DOHH2 (cell line): Measurements from ENCODE around the gene SLC1A2.

Experiments used
- EZH2phosphoT487 ChIP-seq: fragments of 200-600 bp; sonication (generic); IDR thresholded peaks from 2 replicates; pipeline ENCODE4 v1.6.1; 2017; ENCODE audit warnings: borderline replicate concordance, mild to moderate bottlenecking, antibody characterized with exemption, low read length, moderate library complexity, mixed read lengths
- TF ChIP-seq, protein P1 (sequence below): fragments of 200-600 bp; sonication (generic); IDR thresholded peaks from one replicate; pipeline ENCODE4 v1.5.1; 2014; ENCODE audit warnings: antibody characterized with exemption, mild to moderate bottlenecking, low read depth, low read length; ENCODE audit not compliant: poor library complexity, severe bottlenecking

DNA sequence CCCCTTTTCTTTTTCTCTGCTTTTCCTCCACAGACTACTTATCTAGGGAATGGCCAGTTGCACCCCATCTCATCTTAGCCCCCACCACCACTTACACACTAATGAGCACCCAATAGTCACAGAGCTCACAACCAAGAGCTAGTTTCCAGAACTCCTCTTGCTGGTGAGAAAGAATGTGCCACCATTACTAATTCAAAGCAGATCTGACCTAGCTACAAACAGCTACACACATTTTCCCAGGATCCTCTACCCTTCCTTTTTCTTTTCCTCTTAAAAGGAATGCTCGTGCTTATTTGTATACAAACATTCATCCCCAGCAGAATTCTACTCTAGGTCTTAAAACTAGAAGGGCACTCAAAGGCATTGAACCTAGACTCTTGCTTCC lies 143.6 kb downstream of the SLC1A2 start:
- TF ChIP-seq, protein P1, sequence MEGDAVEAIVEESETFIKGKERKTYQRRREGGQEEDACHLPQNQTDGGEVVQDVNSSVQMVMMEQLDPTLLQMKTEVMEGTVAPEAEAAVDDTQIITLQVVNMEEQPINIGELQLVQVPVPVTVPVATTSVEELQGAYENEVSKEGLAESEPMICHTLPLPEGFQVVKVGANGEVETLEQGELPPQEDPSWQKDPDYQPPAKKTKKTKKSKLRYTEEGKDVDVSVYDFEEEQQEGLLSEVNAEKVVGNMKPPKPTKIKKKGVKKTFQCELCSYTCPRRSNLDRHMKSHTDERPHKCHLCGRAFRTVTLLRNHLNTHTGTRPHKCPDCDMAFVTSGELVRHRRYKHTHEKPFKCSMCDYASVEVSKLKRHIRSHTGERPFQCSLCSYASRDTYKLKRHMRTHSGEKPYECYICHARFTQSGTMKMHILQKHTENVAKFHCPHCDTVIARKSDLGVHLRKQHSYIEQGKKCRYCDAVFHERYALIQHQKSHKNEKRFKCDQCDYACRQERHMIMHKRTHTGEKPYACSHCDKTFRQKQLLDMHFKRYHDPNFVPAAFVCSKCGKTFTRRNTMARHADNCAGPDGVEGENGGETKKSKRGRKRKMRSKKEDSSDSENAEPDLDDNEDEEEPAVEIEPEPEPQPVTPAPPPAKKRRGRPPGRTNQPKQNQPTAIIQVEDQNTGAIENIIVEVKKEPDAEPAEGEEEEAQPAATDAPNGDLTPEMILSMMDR, result no peak
- TF ChIP-seq EZH2phosphoT487, result no peak
